BJ (cell line): ENCODE results near the gene MYH11. TPM values are rescaled to one million over a fixed set of nuclear protein-coding genes. Genes with fewer than 3 reads are reported as not detected.

Experiments used
- CTCF ChIA-PET: fragments of 350-600 bp; formaldehyde crosslinking; extraction: SDS; loops from one replicate; lab custom pipeline; 2021; ENCODE audit warnings: antibody characterized with exemption, inconsistent platforms; lab: Yijun Ruan, JAX
- POLR2A ChIA-PET: fragments of 300-600 bp; sonication (Branson Sonifier 250); formaldehyde crosslinking; extraction: SDS; loops from one replicate; lab custom pipeline; 2021; ENCODE audit warnings: antibody characterized with exemption; lab: Charles Lee
- DNase-seq: peaks from one replicate; pipeline ENCODE4 v3.0.0-alpha.2; 2011; ENCODE audit warnings: low read depth
- H3K27me3 ChIP-seq: 2 replicates; pipeline ENCODE4 v1.6.0; 2011; ENCODE audit warnings: low read length; ENCODE audit not compliant: control insufficient read depth, insufficient read depth
- H3K36me3 ChIP-seq: 2 replicates; pipeline ENCODE4 v1.5.1; 2011; ENCODE audit warnings: low read length; ENCODE audit not compliant: control insufficient read depth, insufficient read depth
- H3K4me3 ChIP-seq: 2 replicates; pipeline ENCODE4 v1.5.1; 2011; ENCODE audit warnings: low read depth, mild to moderate bottlenecking, control low read depth, low read length
- polyA plus RNA-seq: library from polyadenylated mRNA; depleted of rRNA; stranded (reverse); fragments of >200 nt; gene quantifications from 2 replicates; pipeline ENCODE4 v1.2.3, GENCODE V29; 2011
- TF ChIP-seq, protein P1 (sequence below): IDR thresholded peaks from 2 replicates; pipeline ENCODE4 v1.5.1; 2011; ENCODE audit warnings: low read depth, mild to moderate bottlenecking, control low read depth, inconsistent platforms, low read length, moderate library complexity; ENCODE audit not compliant: insufficient read depth

The MYH11 gene
- polyA plus RNA-seq, 1 experiment, result 0.27 TPM

DNA sequence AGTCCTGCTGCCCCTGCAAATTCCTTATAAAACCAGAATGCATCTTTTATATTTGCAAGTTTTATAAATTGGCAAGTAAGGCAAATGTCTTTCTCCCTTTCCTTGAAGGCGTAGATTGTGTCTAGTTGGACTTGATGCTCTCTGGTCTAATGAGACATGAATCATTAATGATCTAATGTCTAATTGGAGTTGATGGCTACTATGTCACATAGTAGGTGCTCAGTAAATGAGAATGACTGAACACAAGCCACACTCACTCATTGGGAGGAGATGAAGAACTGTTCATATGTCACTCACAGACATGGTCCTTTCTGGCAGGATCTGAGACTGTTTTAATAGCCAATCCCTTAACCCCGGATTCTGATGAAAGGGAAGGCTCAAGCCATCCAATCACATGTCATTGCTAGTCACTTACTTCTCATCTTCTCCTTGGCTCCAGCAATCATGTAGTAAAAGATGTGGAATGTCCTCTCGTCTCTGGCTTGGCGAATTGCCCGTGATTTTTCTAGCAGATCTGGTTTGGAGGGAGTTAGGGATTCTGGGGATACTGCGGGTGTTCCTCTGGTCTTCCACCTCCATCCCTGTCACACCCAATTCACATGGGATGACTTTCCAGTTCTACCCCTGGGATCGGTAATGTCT, 81.0 kb downstream of the MYH11 start:
- CTCF ChIA-PET, result interaction anchor here (1.5 to 1.7 kb wide), 2 partner anchors 10 to 26 kb away, joined by 3 to 10 read pairs; no protein-coding TSS in a partner anchor

GRCh38 chr16:15775209-15775608, 81.6 kb downstream of the MYH11 start:
- DNase-seq, result no peak
- ChIA-PET CTCF (interaction anchor here (1.7 kb wide), 1 partner anchor 9 kb away, joined by 10 read pairs; no protein-coding TSS in a partner anchor), POLR2A (no interaction called here)
- no peak overlapping the region for H3K4me3 ChIP-seq
- H3K36me3 ChIP-seq, result no peaks in the 10 kb centered on the region
- H3K27me3 ChIP-seq, result peaks cover 2% of the 10 kb centered on the region
- TF ChIP-seq, protein P1, sequence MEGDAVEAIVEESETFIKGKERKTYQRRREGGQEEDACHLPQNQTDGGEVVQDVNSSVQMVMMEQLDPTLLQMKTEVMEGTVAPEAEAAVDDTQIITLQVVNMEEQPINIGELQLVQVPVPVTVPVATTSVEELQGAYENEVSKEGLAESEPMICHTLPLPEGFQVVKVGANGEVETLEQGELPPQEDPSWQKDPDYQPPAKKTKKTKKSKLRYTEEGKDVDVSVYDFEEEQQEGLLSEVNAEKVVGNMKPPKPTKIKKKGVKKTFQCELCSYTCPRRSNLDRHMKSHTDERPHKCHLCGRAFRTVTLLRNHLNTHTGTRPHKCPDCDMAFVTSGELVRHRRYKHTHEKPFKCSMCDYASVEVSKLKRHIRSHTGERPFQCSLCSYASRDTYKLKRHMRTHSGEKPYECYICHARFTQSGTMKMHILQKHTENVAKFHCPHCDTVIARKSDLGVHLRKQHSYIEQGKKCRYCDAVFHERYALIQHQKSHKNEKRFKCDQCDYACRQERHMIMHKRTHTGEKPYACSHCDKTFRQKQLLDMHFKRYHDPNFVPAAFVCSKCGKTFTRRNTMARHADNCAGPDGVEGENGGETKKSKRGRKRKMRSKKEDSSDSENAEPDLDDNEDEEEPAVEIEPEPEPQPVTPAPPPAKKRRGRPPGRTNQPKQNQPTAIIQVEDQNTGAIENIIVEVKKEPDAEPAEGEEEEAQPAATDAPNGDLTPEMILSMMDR, result no peak

More for the DNA sequence above, 81.0 kb downstream of the MYH11 start:
- POLR2A ChIA-PET, result no interaction called here
- no peak for DNase-seq
- peaks cover 2% of the 10 kb centered on the region for H3K27me3 ChIP-seq
- H3K36me3 ChIP-seq, result no peaks in the 10 kb centered on the region
- TF ChIP-seq, protein P1, result no peak
- H3K4me3 ChIP-seq, result no peak overlapping the region

- ChIA-PET POLR2A (no interaction called here), CTCF (interaction anchor here (1.7 kb wide), 1 partner anchor 8 kb away, joined by 10 read pairs; no protein-coding TSS in a partner anchor)
- Histone ChIP-seq H3K36me3 (no peaks in the 10 kb centered on the region), H3K27me3 (peaks cover 2% of the 10 kb centered on the region), H3K4me3 (no peak overlapping the region)
- DNase-seq, result no peak
- TF ChIP-seq, protein P1, result no peak
Observed at GRCh38 chr16:15773968-15774367, 82.9 kb downstream of the MYH11 start.

DNA sequence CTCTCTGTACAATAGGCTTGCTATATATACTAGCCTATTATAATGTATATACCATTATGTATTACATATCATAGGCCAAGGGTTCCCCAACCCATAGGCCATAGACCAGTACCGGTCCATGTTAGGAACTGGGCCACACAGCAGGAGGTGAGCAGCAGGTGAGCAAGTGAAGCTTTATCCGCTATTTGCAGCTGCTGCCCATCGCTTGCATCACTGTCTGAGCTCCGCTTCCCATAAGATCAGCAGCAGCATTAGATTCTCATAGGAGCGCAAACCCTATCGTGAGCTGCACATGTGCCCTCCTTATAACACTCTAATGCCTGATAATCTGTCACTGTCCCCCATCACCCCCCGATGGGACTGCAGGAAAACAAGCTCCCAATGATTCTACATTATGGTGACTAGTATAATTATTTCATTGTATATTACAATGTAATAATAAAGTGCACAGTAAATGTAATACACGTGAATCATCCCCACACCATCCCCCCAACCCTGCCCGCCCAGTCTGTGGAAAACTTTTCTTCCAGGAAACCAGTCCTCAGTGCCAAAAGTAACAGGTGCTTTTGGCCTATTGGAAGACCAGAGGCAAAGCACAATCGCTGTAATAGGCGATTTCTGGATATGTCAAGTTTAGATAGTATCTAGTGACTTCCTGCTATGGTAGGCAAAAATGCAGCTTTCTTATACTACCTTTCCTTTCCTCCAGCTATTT, 84.1 kb downstream of the MYH11 start:
- peaks cover 2% of the 10 kb centered on the region for H3K27me3 ChIP-seq
- CTCF ChIA-PET, result interaction anchor here (3.8 kb wide), 1 partner anchor 50 kb away, joined by 33 read pairs; no protein-coding TSS in a partner anchor
- TF ChIP-seq, protein P1, result no peak
- POLR2A ChIA-PET, result no interaction called here
- no peak overlapping the region for H3K4me3 ChIP-seq
- H3K36me3 ChIP-seq, result no peaks in the 10 kb centered on the region
- no peak for DNase-seq

DNA sequence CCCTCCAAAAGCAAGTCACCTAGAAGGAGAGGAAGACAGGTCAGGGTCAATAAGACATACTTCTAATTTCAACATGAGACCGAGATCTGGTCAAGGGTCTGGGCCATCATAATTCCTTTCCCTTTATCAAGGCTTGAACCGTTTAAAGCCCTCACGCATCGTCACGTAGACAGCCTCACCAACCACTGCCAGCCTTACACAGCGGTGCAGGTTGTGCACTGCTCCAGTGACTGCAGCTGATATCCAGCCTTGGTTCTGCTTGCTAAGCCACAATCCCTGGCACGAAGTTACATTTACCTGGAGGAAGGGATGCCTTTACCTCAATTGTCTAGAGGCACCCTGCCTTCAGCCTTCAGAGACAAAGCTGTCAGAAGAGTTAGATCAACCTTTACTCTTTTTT, 85.1 kb downstream of the MYH11 start:
- Histone ChIP-seq H3K27me3 (peaks cover under 1% of the 10 kb centered on the region), H3K4me3 (no peak overlapping the region), H3K36me3 (no peaks in the 10 kb centered on the region)
- POLR2A ChIA-PET, result no interaction called here
- TF ChIP-seq, protein P1, result no peak
- no peak for DNase-seq
- CTCF ChIA-PET, result interaction anchor here (1.0 to 3.8 kb wide), 2 partner anchors 16 to 51 kb away, joined by 3 to 33 read pairs; no protein-coding TSS in a partner anchor
